Activated naive CD4-positive, alpha-beta T cell treated with anti-CD3 and anti-CD28 coated beads, Interleukin-2, amount 10 ng/mL, durations not matched to agents 7 days and 5 days (primary cell): ENCODE data around the gene TVP23A.
"Not testable (repeated sequence)": the region's sequence is repeated elsewhere in the genome, so short reads cannot be mapped to it uniquely, and the experiment has no call there.

Source experiments
- CTCF ChIA-PET: fragments of 350-600 bp; sonication (Branson Sonifier 250); formaldehyde crosslinking; loops from one replicate; lab custom pipeline; 2021; ENCODE audit warnings: antibody characterized with exemption; lab: Charles Lee
- DNase-seq: peaks from one replicate; pipeline ENCODE4 v3.0.0-alpha.2; 2020
- H3K27ac Mint-ChIP-seq: one replicate; pipeline ENCODE4 v1.8.0; 2021; ENCODE audit warnings: mild to moderate bottlenecking, moderate library complexity, mixed read lengths
- H3K27me3 Mint-ChIP-seq: one replicate; pipeline ENCODE4 v1.8.0; 2021; ENCODE audit warnings: mild to moderate bottlenecking, mixed read lengths
- H3K36me3 Mint-ChIP-seq: one replicate; pipeline ENCODE4 v1.8.0; 2021; ENCODE audit warnings: mixed read lengths
- H3K4me1 Mint-ChIP-seq: one replicate; pipeline ENCODE4 v1.8.0; 2021; ENCODE audit warnings: mixed read lengths
- H3K4me3 Mint-ChIP-seq: one replicate; pipeline ENCODE4 v1.8.0; 2021; ENCODE audit warnings: mild to moderate bottlenecking, moderate library complexity, mixed read lengths
- H3K9me3 Mint-ChIP-seq: one replicate; pipeline ENCODE4 v1.8.0; 2021; ENCODE audit warnings: mixed read lengths

TVP23A gene

GRCh38 chr16:10829390-10830098, 10.9 kb upstream of the TVP23A start:
- peaks cover 57% of the 10 kb centered on the region for H3K27me3 Mint-ChIP-seq
- H3K36me3 Mint-ChIP-seq, H3K4me1 Mint-ChIP-seq, H3K27ac Mint-ChIP-seq, H3K4me3 Mint-ChIP-seq, DNase-seq, CTCF ChIA-PET, H3K9me3 Mint-ChIP-seq: not testable (repeated sequence)

DNA sequence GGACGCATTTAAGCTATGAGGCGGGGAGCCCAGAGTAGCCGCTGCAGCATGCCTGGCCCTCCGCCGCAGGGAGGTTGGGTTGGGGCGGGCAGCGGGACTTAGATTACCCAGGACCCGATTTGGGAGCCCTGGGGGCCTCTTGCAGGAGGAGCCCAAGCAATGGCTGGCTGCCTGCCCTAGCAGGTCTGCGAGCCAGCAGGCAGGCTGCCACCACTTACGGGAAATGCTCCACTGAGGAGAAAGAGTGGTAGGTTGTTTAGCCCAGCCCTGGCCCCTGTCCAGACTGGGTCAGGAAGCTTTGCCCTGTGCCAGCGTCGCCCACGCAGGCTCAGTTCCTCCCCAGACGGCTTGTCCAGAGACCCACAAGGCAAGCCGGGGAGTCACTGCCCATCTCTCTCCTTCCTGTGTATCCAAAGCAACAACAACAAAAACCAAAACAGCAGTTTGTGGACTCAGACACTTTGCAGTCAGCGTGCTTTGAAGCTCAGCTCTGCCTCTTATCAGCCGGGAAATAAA, 10.3 kb upstream of the TVP23A start:
- Mint-ChIP-seq H3K36me3 (no peaks in the 10 kb centered on the region), H3K9me3 (no peaks in the 10 kb centered on the region), H3K27me3 (peaks cover 51% of the 10 kb centered on the region), H3K4me1 (no peaks in the 10 kb centered on the region), H3K4me3 (no peak overlapping the region), H3K27ac (no peak overlapping the region)
- no peak for DNase-seq
- CTCF ChIA-PET = no interaction called here

DNA sequence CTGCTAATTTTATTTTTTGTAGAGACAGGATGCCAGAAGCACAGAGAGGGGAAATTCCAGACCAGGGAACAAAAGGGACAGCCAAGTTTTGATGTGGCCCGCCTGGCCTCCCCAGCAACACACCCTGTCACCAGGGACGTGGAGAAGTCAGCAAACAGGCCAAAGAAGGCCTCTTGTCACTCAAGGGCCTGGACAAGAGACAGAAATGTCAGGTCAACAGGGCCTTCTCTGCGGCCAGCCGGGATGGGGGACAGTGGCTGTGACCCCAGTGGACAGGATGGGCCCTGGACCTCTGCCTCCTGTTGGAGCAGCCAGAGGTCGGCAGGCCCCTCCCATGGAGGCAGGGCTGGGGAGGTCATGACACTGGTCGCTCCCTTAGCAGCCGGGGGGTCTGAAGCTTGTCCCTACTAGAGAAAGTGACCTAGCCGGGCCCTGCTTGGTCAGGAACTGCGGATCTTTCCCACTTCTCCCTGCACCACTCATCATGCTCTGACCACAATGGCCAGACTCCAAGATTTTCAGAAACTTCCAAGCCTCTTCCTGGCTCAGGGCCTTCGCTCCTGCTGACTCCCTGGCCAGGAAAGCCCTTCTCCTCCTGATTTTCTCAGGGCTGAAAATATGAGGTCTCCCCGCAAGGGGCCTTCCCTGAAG, 9.2 kb upstream of the TVP23A start:
- no peak overlapping the region for H3K27ac Mint-ChIP-seq

GRCh38 chr16:10824111-10824893, 5.7 kb upstream of the TVP23A start:
- Mint-ChIP-seq H3K4me1 (no peaks in the 10 kb centered on the region), H3K4me3 (no peak overlapping the region), H3K27me3 (peaks cover 30% of the 10 kb centered on the region), H3K36me3 (no peaks in the 10 kb centered on the region), H3K9me3 (no peaks in the 10 kb centered on the region), H3K27ac (no peak overlapping the region)
- no peak for DNase-seq
- CTCF ChIA-PET = no interaction called here

More for the DNA sequence above, 9.2 kb upstream of the TVP23A start:
- CTCF ChIA-PET = no interaction called here
- DNase-seq = no peak
- Mint-ChIP-seq H3K4me3 (no peak overlapping the region), H3K4me1 (no peaks in the 10 kb centered on the region), H3K36me3 (no peaks in the 10 kb centered on the region), H3K27me3 (peaks cover 42% of the 10 kb centered on the region), H3K9me3 (no peaks in the 10 kb centered on the region)

DNA sequence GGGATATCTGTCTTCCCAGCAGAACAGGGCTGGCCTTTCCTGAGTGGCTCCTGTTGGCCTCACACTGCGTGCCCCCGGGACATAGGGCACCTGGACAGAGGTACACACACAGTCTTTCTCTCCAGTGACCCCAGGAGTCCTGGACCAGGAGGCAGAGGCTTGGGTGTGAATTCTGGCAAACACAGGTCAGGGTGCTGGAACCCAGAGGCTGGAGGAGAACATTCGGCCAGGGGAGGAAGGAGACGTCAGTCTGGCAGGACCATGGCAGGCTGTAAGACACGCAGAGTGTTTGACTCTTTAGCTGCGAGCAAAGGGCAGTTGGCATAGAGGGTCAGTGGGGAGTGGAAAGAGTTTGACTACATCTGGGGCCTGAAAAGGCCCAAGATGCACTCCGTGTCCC, 4.1 kb upstream of the TVP23A start:
- no peak for DNase-seq
- Mint-ChIP-seq H3K27me3 (peaks cover 32% of the 10 kb centered on the region), H3K4me1 (no peaks in the 10 kb centered on the region), H3K9me3 (no peaks in the 10 kb centered on the region), H3K36me3 (no peaks in the 10 kb centered on the region), H3K4me3 (no peak overlapping the region), H3K27ac (no peak overlapping the region)
- CTCF ChIA-PET = no interaction called here

- CTCF ChIA-PET = no interaction called here
These were observed 2.0 kb upstream of the TVP23A start for GRCh38 chr16:10820546-10820945.

DNA sequence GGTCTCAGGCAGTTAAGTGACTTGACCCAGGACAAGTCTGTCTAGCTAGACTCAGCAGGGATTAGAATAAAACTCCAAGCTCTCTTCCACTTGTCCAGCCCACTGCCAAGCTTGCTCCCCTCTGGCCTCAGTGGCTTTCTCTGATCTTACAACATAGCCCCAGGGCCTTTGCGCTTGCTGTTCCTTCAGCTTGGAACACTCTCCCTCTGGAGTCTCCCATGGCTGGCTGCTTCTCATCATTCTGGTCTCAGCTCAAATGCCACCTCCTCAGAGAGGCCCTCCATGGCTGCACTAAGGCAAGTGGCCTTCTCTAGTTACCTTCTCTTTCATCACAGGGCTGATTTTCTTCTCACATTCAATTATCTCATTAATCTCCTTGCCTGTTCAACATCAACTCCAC, 1.1 kb downstream of the TVP23A start:
- CTCF ChIA-PET = no interaction called here
- no peaks in the 10 kb centered on the region for H3K9me3 Mint-ChIP-seq
- no peak overlapping the region for H3K27ac Mint-ChIP-seq
- H3K27me3 Mint-ChIP-seq = peaks cover 45% of the 10 kb centered on the region
- H3K4me3 Mint-ChIP-seq = no peak overlapping the region
- no peak for DNase-seq
- no peaks in the 10 kb centered on the region for H3K4me1 Mint-ChIP-seq
- no peaks in the 10 kb centered on the region for H3K36me3 Mint-ChIP-seq

More at GRCh38 chr16:10820546-10820945, 2.0 kb upstream of the TVP23A start:
- DNase-seq = no peak
- Mint-ChIP-seq H3K27ac (no peak overlapping the region), H3K9me3 (no peaks in the 10 kb centered on the region), H3K4me3 (no peak overlapping the region), H3K36me3 (no peaks in the 10 kb centered on the region), H3K4me1 (no peaks in the 10 kb centered on the region), H3K27me3 (peaks cover 38% of the 10 kb centered on the region)

- H3K27ac Mint-ChIP-seq = no peak overlapping the region
- H3K27me3 Mint-ChIP-seq = peaks cover 35% of the 10 kb centered on the region
- no peaks in the 10 kb centered on the region for H3K4me1 Mint-ChIP-seq
- DNase-seq = no peak
- CTCF ChIA-PET = no interaction called here
- no peaks in the 10 kb centered on the region for H3K9me3 Mint-ChIP-seq
- no peaks in the 10 kb centered on the region for H3K36me3 Mint-ChIP-seq
- no peak overlapping the region for H3K4me3 Mint-ChIP-seq
These were observed 5.5 kb downstream of the TVP23A start for GRCh38 chr16:10813099-10813455.

GRCh38 chr16:10812312-10813098, 6.1 kb downstream of the TVP23A start:
- peaks cover 30% of the 10 kb centered on the region for H3K27me3 Mint-ChIP-seq
- H3K4me1 Mint-ChIP-seq = no peaks in the 10 kb centered on the region
- no peaks in the 10 kb centered on the region for H3K36me3 Mint-ChIP-seq
- CTCF ChIA-PET = no interaction called here
- H3K27ac Mint-ChIP-seq = no peak overlapping the region
- H3K9me3 Mint-ChIP-seq = no peaks in the 10 kb centered on the region
- no peak for DNase-seq
- H3K4me3 Mint-ChIP-seq = no peak overlapping the region

- DNase-seq = no peak
- Mint-ChIP-seq H3K9me3 (no peaks in the 10 kb centered on the region), H3K27ac (no peak overlapping the region), H3K4me1 (no peaks in the 10 kb centered on the region), H3K27me3 (peaks cover 25% of the 10 kb centered on the region), H3K36me3 (no peaks in the 10 kb centered on the region), H3K4me3 (no peak overlapping the region)
- CTCF ChIA-PET = no interaction called here
These were observed 8.9 kb downstream of the TVP23A start for GRCh38 chr16:10809706-10810105.

GRCh38 chr16:10808850-10809249, 9.7 kb downstream of the TVP23A start:
- CTCF ChIA-PET = interaction anchor here (0.8 kb wide), 1 partner anchor 109 kb away, joined by 3 read pairs; no protein-coding TSS in a partner anchor
- Mint-ChIP-seq H3K4me3 (no peak overlapping the region), H3K9me3 (no peaks in the 10 kb centered on the region), H3K4me1 (no peaks in the 10 kb centered on the region), H3K36me3 (no peaks in the 10 kb centered on the region), H3K27me3 (peaks cover 25% of the 10 kb centered on the region), H3K27ac (no peak overlapping the region)
- DNase-seq = no peak

DNA sequence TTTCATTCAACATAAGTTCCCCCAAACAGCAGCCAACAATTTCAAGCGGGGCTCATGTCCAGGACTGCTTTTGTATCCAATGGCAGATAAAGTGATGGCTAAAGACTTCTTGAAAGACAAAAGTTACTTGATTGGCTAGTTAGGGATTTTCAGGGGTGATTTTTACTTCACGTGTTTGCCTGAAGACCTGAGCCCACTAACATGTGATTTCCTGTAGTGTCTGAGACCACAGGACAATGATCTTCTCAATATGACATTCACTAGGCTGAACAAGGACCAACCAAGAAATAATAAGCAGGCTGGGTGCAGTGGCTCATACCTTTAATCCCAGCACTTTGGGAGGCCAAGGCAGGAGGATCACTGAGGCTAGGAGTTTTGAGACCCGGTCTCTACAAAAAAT, 10.4 kb downstream of the TVP23A start:
- Mint-ChIP-seq H3K27me3 (peaks cover 25% of the 10 kb centered on the region), H3K9me3 (no peaks in the 10 kb centered on the region), H3K4me1 (no peaks in the 10 kb centered on the region), H3K4me3 (no peak overlapping the region), H3K36me3 (no peaks in the 10 kb centered on the region), H3K27ac (no peak overlapping the region)
- CTCF ChIA-PET = interaction anchor here (0.8 kb wide), 1 partner anchor 110 kb away, joined by 3 read pairs; no protein-coding TSS in a partner anchor
- DNase-seq = no peak

DNA sequence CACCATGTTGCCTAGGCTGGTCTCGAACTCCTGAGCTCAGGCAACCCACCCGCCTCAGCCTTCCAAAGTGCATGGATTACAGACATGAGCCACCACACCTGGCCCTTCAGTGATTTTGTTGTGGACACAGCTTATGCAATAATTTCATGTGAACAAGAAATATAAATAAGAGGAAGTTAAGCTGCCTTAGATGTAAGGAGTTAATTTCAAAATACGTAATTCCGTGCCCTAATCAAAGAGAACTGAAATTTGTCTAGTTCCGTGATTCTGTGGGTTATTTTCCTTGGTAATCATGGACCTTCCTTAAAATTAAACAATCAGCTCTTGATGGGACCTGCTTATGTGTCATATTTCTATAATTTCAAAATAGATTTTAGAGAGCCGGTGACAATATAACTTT, 11.9 kb downstream of the TVP23A start:
- no peak for DNase-seq
- Mint-ChIP-seq H3K9me3 (no peaks in the 10 kb centered on the region), H3K36me3 (no peaks in the 10 kb centered on the region), H3K4me1 (no peaks in the 10 kb centered on the region), H3K27ac (no peak overlapping the region), H3K4me3 (no peak overlapping the region), H3K27me3 (peaks cover 25% of the 10 kb centered on the region)
- CTCF ChIA-PET = no interaction called here

DNA sequence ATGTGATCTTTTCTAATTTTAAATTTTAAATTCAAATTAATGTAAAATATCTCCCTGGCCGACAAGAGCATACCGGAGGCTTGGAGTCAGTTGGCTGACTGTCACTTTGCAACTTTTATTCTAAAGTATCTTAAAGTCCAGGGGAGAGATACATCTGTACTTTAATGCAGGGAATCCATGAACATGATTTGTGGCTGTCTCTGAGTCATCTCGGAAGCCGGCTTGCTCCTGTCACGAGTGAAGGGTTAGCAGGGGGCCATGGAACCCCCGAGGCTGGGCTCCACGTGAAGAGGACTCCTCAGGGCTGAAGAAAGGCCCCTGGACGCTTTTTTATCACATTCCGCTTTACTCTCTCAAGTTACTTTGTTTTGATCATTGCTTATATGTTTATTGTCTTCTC, 13.3 kb downstream of the TVP23A start:
- no peak for DNase-seq
- Mint-ChIP-seq H3K36me3 (no peaks in the 10 kb centered on the region), H3K4me3 (no peak overlapping the region), H3K27ac (no peak overlapping the region), H3K27me3 (peaks cover 29% of the 10 kb centered on the region), H3K9me3 (no peaks in the 10 kb centered on the region), H3K4me1 (no peaks in the 10 kb centered on the region)
- CTCF ChIA-PET = no interaction called here
